GM12801 (cell line): ENCODE data around the gene TEKTIP1.

ENCODE experiments used
- TF ChIP-seq, protein P1 (sequence below): IDR thresholded peaks from one replicate; pipeline ENCODE4 v1.5.1; 2011; ENCODE audit warnings: control low read depth; ENCODE audit not compliant: insufficient read length; ENCODE audit errors: extremely low read depth

TEKTIP1 gene

DNA sequence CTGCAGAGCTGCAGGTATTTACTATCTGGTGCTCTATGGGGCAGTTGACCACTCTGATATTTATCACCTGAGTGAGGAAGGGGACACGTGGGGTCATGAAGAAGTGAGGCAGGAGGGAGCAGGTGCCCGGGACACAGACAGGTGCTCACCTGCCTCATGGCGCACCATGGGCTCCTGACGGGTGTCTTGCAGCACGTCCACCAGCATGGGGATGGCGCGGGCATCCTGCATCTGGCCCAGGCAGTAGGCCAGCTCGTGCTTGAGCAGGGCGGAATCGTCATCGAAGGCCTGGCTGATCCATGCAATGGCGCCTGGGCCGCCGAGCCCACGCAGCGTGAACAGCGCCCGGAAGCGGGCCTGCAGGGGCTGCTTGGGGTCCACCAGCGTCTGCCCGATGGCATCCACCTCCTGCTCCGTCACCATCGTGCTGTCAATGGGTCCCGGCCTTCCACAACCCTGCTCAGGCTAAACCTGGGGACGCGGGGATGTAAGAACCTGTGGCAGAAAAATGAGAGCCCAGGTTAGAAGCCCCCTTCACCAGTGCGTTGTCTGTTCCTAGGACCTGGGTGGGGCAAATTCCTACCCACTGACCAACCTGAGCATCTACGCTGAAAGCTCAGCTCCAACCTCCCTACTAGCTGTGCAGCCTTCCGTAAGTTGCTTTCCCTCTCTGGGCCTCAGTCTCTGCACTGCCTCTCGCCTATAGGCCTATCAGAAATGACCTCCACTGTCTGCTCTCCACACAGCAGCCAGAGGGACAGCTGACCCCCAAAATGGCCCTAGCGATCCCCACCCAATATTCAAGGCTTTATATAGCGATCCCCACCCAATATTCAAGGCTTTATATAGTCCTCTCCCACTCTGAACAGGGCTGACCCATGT lies 42.3 kb upstream of the TEKTIP1 start:
- TF ChIP-seq, protein P1, sequence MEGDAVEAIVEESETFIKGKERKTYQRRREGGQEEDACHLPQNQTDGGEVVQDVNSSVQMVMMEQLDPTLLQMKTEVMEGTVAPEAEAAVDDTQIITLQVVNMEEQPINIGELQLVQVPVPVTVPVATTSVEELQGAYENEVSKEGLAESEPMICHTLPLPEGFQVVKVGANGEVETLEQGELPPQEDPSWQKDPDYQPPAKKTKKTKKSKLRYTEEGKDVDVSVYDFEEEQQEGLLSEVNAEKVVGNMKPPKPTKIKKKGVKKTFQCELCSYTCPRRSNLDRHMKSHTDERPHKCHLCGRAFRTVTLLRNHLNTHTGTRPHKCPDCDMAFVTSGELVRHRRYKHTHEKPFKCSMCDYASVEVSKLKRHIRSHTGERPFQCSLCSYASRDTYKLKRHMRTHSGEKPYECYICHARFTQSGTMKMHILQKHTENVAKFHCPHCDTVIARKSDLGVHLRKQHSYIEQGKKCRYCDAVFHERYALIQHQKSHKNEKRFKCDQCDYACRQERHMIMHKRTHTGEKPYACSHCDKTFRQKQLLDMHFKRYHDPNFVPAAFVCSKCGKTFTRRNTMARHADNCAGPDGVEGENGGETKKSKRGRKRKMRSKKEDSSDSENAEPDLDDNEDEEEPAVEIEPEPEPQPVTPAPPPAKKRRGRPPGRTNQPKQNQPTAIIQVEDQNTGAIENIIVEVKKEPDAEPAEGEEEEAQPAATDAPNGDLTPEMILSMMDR, result no peak

DNA sequence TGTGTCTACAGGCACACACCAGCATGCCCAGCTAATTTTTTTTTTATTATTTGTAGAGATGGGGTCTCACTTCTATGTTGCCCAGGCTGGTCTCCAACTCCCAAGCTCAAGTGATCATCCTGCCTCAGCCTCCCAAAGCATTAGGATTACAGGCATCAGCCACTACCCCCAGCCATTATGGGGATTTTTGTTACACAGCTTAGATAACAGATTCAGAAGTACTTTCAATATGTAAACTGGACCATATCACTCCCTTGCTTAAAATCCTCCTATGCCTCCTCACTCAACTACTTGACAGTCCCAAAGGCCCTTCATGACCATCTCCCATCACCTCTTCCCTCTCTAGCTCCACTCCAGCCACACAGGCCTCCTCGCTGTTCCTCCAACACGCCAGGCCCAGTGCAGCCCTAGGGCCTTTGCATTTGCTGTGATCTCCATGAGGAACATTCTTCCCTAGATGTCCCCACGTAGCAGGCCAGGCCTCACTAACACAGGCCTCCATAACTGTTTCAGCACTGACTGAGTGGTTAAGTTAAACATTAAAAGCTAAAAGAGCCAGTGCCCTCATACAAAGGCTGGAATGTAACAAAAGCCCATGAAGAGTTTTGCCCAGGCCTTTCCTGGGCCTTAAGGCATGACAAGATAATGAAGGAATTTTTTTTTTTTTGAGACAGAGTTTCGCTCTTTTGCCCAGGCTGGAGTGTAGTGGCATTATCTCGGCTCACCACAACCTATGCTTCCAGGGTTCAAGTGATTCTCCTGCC lies 41.0 kb upstream of the TEKTIP1 start:
- TF ChIP-seq, protein P1, result no peak

DNA sequence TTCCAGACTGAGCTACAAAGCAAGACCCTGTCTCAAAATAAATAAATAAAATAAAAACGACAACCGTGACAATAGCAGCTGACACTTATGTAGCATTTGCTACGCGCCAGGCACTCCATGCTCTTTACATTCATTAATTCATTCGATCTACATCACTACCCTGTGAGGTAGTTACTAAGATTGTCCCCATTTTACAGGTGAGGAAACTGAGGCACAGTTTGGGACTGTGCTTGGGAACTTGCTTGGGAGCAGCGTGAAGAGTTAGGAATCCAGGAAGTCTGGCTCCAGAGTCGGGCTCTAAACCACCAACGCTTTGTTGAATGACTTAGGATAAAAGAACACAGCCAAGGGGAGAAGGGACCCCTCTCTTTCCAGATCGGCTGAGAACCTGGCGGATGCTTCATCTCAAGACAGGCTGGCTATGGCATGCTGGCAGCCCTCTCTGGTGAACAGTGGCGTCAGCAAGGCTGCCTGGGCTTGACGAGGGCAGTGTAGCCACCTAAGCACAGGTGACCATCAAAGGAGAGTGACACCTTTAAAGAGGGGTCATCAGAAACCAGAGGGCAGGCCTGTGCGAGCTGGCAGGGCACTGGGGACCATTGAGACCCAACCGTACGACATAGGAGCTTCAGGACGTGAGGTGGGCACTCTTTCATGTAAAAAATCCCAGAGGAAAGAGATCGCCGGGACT lies 39.1 kb upstream of the TEKTIP1 start:
- TF ChIP-seq, protein P1, result no peak

DNA sequence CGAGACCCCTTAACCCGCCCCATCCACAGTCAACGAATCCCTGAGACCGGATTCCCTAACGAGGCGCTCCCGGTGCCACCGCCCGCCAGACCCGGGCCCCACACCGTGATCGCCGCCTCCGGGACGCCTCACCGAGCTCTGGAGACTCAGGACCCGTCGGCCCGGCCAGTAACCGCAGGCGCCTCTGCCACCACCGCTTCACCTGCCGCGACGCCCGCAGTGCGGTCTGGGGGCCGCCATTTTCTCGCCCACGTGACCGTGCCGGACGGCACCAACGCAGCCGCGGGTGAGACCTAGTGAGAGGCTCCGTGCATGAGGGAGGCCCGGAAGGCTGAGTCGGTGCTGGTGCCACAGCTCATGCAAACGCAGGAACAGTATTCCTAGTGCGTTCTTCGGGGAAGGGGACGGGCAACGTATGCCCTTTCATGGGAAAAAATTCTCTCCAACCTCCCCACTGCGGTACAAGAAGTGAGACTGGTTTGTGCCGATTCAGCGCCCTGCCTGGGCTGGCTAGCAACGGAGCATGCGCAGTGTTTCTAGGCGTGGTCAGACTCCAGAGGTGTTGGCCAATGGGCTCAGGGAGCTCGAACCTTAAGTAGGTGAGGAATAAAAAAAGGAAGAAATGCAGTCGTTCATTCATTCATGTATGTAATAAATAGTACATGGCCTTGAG lies 38.4 kb upstream of the TEKTIP1 start, which contains the start of gene DOHH:
Gene DOHH (minus strand): TSS at position 246 of the 673 bp plus-strand sequence. CDS start 3,860 bp downstream, outside the sequence.
- TF ChIP-seq, protein P1, result no peak

DNA sequence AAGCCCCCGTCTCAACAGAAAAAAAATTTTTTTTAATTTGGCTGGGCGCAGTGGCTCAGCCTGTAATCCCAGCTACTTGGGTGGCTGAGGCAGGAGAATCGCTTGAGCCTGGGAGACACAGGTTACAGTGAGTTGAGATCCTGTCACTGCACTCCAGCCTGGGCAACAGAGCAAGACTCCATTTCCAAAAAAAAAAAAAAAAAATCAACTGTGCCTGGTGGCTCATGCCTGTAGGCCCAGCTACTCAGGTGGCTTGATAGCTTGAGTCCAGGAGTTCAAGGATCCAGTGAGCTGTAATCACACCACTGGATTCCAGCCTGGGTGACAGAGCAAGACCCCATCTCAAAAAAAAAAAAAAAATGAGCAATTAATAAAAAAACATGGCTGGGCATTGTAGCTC lies 37.2 kb upstream of the TEKTIP1 start:
- TF ChIP-seq, protein P1, result no peak

DNA sequence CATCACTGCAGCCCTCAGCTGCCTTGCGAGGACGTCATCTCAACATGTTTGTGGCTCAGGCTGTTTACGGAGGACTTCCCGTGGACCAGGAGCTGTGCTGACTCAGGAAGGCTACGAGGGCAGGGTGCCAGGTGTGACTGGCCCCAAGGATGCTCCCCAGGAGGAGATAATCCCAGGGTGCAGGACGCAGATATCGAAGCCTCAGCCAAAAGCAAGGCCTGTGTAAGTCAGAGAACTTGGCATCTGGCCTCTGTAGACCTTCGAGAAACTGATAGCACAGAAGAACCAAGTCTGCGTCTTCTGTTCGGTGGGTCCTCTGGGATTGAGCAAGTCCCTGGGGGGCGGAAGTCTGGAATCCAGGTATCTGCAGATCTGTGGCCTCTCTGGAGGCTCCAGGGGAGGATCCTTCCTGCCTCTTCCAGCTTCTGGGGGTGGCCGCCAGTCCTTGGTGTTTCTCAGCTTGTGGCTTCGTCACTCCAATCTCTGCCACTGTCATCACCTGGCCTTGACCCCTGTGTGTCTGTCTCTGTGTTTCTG lies 35.9 kb upstream of the TEKTIP1 start:
- TF ChIP-seq, protein P1, result no peak
